HG02588 (cell line): ENCODE results near the gene LRRC51.
A peak's percentile ranks its signal among the peaks of the same experiment; 100 is the strongest.

Experiments used
- ATAC-seq: cut with Tn5 transposase; IDR thresholded peaks from one replicate; pipeline ENCODE4 v1.9.1; 2021; ENCODE audit warnings: mild to moderate bottlenecking, moderate library complexity; ENCODE audit not compliant: unreplicated experiment

The LRRC51 gene

GRCh38 chr11:72080326-72081183, at the start of gene LRRC51, which contains the start of gene NUMA1:
LRRC51 (plus strand) TSS chr11:72080850; CDS start chr11:72089084, 8,234 bp downstream.
NUMA1 (minus strand) TSS chr11:72080542; CDS start chr11:72035943, 44,599 bp downstream.
- peak; percentile 92 for ATAC-seq

- ATAC-seq, result no peak
These were observed 44.0 kb upstream of the LRRC51 start for GRCh38 chr11:72036687-72037086.

GRCh38 chr11:72037554-72038311, 42.9 kb upstream of the LRRC51 start:
- ATAC-seq, result no peak

GRCh38 chr11:72038491-72038890, 42.2 kb upstream of the LRRC51 start:
- ATAC-seq, result no peak

GRCh38 chr11:72039031-72039855, 41.4 kb upstream of the LRRC51 start:
- ATAC-seq, result no peak

GRCh38 chr11:72039856-72040401, 40.7 kb upstream of the LRRC51 start:
- no peak for ATAC-seq

- no peak for ATAC-seq
These were observed 39.9 kb upstream of the LRRC51 start for GRCh38 chr11:72040491-72041363.

- no peak for ATAC-seq
These were observed 39.1 kb upstream of the LRRC51 start for GRCh38 chr11:72041364-72042063.

- ATAC-seq, result no peak
These were observed 38.4 kb upstream of the LRRC51 start for GRCh38 chr11:72042064-72042745.

GRCh38 chr11:72045849-72046248, 34.8 kb upstream of the LRRC51 start:
- ATAC-seq, result no peak

GRCh38 chr11:72048766-72049460, 31.7 kb upstream of the LRRC51 start:
- ATAC-seq, result no peak

- no peak for ATAC-seq
These were observed 22.1 kb upstream of the LRRC51 start for GRCh38 chr11:72058416-72059034.

- no peak for ATAC-seq
These were observed 18.8 kb upstream of the LRRC51 start for GRCh38 chr11:72061739-72062396.

GRCh38 chr11:72066855-72067254, 13.8 kb upstream of the LRRC51 start:
- no peak for ATAC-seq

- no peak for ATAC-seq
These were observed 13.4 kb upstream of the LRRC51 start for GRCh38 chr11:72067266-72067665.

- no peak for ATAC-seq
These were observed 13.0 kb upstream of the LRRC51 start for GRCh38 chr11:72067676-72068075.

- ATAC-seq, result no peak
These were observed 11.4 kb upstream of the LRRC51 start for GRCh38 chr11:72069200-72069599.
